Measurements from ENCODE around the gene SPATA46.

DNA sequence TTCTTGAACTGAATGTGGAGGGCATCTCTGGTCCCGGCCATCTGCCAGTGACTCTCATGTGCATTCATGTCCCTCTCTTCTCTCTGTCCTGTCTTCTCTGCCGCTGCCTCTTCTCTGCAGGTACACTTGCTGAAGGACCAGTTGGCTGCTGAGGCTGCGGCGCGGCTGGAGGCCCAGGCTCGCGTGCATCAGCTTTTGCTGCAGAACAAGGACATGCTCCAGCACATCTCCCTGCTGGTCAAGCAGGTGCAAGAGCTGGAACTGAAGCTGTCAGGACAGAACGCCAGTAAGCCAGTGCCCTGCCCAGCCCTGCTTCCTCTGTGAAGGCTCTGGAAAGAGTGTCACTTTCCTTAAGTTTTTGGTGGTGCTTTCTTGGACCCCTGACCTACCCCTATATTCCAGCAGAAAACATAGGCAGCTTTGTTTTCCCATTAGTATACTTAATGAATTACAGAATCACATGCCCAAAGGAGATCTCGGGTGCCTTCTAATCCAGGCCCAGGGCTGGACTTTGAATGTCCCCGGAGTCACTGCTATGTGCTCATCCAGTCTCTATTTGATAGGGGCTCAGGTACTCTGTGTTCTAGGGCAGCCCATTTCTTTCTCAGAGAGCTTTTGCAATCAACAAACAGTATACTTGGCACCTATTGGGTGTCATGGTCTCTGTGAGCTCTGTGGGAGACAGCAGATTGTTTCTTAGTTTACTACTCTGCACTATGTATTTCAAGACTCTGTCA is 11.2 kb downstream of the SPATA46 start:
- TF ChIP-seq EP300 (IDR thresholded peaks at IDR 0.05) (no peak), POLR2AphosphoS5 (IDR thresholded peaks at IDR 0.05) (no peak), POLR2A (IDR thresholded peaks at IDR 0.05) (no peak)
- TF ChIP-seq, protein P1, sequence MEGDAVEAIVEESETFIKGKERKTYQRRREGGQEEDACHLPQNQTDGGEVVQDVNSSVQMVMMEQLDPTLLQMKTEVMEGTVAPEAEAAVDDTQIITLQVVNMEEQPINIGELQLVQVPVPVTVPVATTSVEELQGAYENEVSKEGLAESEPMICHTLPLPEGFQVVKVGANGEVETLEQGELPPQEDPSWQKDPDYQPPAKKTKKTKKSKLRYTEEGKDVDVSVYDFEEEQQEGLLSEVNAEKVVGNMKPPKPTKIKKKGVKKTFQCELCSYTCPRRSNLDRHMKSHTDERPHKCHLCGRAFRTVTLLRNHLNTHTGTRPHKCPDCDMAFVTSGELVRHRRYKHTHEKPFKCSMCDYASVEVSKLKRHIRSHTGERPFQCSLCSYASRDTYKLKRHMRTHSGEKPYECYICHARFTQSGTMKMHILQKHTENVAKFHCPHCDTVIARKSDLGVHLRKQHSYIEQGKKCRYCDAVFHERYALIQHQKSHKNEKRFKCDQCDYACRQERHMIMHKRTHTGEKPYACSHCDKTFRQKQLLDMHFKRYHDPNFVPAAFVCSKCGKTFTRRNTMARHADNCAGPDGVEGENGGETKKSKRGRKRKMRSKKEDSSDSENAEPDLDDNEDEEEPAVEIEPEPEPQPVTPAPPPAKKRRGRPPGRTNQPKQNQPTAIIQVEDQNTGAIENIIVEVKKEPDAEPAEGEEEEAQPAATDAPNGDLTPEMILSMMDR (IDR thresholded peaks at IDR 0.05), result no peak

Data from stomach (tissue), 4 donors.